ENCODE measurements around the gene HOGA1.
A peak's percentile ranks its signal among the peaks of the same experiment; 100 is the strongest.

HOGA1 gene

DNA sequence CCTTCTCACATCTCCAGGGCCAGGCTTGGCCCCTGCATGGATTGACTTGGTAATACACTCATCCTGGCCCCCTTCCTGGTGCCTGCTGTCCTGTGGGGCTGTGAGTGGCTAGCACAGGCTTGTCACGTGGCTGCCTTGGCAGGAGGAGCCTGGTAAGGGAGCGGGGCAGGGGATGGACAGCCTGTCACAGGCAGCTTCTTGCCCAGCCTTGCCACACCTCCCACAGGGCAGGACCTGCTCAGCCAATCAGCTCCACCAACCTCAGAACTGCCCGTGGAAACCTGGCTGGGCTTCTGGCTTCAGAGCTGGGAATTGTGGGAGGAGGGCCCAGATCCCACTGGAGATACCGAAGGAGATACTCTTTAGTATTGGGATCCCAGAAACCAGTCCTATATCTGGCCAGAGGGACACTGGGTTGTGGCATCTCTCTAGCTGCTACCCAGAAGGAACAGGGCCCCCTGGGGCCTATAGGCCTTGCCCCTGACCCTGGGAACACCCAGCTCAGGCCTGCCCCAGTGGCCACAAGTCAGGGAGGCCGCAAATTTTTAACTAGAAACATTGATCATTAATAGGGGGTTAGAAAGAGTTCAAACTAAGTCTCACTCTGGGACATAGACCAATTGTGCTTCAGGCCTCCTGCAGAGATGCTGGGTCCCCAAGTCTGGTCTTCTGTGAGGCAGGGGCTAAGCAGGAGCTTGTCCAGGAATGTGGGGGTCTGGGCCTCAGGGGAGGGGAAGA, at the start of gene HOGA1:
Gene HOGA1, plus strand, starts transcription at position 330 of the 738 bp plus-strand sequence. Its CDS starts 315 bp downstream, at position 645.
- Histone ChIP-seq H3K4me2 (no peak within 1 kb of the TSS), H3K4me1 (ENCODE audit: low read depth, poor library complexity, severe bottlenecking) (no peaks in the 10 kb centered on the region), H3K27ac (no peak within 1 kb of the TSS)

DNA sequence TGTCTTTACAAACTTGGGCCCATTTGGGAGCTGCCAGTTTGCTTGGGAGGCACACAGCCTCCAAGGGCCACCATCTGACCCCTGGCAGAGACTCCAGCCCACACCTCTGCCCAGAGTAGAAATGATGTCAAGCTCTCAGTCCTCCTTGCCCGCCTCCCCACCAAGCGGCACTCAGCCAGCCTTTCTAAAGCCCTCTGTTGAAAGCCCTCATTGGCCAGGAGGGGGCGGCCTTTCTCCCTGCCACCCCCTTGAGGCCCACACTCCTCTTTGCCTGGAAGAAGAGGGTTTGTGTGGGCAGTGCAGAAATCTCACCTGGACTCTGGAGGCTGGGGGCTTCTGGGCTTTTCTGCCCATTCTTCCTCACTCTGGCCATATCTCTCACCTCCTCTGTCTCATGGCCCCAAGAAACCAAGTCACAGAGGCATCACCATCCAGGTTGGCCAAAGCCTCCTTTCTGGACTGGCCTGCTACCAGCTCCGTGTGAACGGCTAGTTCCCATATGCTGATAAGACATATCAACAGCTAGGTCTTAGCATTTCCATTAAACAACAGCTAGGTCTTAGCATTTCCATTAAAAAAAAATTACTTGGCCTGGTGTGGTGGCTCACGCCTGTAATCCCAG, 49.3 kb upstream of the HOGA1 start:
- TF ChIP-seq, protein P1, sequence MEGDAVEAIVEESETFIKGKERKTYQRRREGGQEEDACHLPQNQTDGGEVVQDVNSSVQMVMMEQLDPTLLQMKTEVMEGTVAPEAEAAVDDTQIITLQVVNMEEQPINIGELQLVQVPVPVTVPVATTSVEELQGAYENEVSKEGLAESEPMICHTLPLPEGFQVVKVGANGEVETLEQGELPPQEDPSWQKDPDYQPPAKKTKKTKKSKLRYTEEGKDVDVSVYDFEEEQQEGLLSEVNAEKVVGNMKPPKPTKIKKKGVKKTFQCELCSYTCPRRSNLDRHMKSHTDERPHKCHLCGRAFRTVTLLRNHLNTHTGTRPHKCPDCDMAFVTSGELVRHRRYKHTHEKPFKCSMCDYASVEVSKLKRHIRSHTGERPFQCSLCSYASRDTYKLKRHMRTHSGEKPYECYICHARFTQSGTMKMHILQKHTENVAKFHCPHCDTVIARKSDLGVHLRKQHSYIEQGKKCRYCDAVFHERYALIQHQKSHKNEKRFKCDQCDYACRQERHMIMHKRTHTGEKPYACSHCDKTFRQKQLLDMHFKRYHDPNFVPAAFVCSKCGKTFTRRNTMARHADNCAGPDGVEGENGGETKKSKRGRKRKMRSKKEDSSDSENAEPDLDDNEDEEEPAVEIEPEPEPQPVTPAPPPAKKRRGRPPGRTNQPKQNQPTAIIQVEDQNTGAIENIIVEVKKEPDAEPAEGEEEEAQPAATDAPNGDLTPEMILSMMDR (conservative IDR thresholded peaks at IDR 0.05; ENCODE audit: low read depth, low read length) = peak; percentile 63

More for the DNA sequence above, at the start of gene HOGA1:
- H3K9ac ChIP-seq = no peak within 1 kb of the TSS
- H3K36me3 ChIP-seq (ENCODE audit: insufficient read depth) = no peaks in the 10 kb centered on the region
- no peaks in the 10 kb centered on the region for H3K27me3 ChIP-seq (ENCODE audit: insufficient read depth, low read depth)
- no peak within 1 kb of the TSS for H3K4me3 ChIP-seq (IDR thresholded peaks at IDR 0.05; ENCODE audit: insufficient read depth, low read depth, low read length)
- H3K79me2 ChIP-seq (ENCODE audit: insufficient read depth, low read depth) = no peaks in the 10 kb centered on the region
- H4K20me1 ChIP-seq (ENCODE audit: insufficient read depth) = no peaks in the 10 kb centered on the region
- TF ChIP-seq, protein P1 (conservative IDR thresholded peaks at IDR 0.05; ENCODE audit: low read depth, low read length) = no peak
- H2AFZ ChIP-seq (ENCODE audit: low read depth) = no peak within 1 kb of the TSS

DNA sequence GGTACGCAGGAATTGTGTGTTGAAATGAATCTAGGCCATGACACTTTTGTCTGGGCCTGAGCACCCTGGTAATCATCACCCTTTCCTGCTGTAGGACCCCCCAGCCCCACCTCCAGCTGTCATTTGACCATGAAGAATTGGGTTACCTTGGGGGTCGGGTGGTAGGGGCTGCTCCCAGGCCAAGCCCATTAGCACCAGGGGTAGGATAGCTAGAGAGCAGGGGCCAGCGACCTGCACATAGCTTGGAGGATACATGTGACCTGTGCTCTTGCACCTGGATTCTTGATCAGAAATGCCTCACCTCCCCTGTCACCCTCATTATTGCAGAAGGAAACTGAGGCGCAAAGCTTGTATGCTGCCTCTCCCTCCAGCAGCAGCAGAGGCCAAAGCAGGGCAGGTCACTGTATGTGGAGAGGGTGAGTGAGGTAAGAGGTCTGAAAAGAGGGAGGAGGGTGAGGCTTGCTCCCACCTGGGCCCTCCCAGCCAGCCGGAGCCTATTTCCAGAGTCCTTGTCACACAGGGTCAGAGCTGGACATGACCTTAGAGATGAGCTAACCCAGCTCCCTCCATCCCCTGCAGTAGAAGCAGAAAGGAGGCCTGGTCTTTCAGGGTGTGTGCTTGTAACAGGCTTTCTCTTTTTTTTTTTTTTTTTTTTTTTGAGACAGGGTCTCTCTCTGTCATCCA, 46.9 kb upstream of the HOGA1 start:
- Histone ChIP-seq H3K27me3 (ENCODE audit: insufficient read depth, low read depth) (no peaks in the 10 kb centered on the region), H3K27ac (no peak overlapping the region), H3K79me2 (ENCODE audit: insufficient read depth, low read depth) (no peaks in the 10 kb centered on the region)

More for the DNA sequence above, 49.3 kb upstream of the HOGA1 start:
- Histone ChIP-seq H3K36me3 (ENCODE audit: insufficient read depth) (no peaks in the 10 kb centered on the region), H3K27me3 (ENCODE audit: insufficient read depth, low read depth) (no peaks in the 10 kb centered on the region), H4K20me1 (ENCODE audit: insufficient read depth) (no peaks in the 10 kb centered on the region), H2AFZ (ENCODE audit: low read depth) (no peak overlapping the region), H3K9ac (no peak overlapping the region), H3K79me2 (ENCODE audit: insufficient read depth, low read depth) (no peaks in the 10 kb centered on the region), H3K4me3 (IDR thresholded peaks at IDR 0.05; ENCODE audit: insufficient read depth, low read depth, low read length) (no peak overlapping the region), H3K27ac (no peak overlapping the region), H3K4me2 (no peak overlapping the region), H3K4me1 (ENCODE audit: low read depth, poor library complexity, severe bottlenecking) (peaks cover 10% of the 10 kb centered on the region)

DNA sequence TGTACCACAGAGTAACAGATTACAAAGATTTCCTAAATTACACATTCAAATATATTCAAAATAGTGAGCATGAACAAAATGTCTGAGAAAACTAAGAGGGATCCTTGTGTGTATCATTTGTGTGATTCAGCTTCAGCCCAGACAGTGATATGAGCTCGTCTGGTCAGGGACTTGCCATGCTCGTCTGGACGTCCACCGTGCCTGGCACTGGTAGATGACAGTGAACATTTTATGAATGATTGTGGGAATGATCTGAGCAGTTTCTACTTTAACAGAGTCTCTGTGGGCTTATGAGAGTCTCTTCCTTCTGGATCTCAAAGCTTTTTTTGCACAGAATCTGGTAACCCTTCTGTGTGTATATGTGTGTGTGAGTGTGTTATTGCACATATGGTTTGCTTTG, 45.8 kb upstream of the HOGA1 start:
- Histone ChIP-seq H3K27ac (no peak overlapping the region), H3K27me3 (ENCODE audit: insufficient read depth, low read depth) (no peaks in the 10 kb centered on the region), H3K4me1 (ENCODE audit: low read depth, poor library complexity, severe bottlenecking) (peaks cover 11% of the 10 kb centered on the region), H2AFZ (ENCODE audit: low read depth) (no peak overlapping the region), H3K9ac (no peak overlapping the region), H3K4me3 (IDR thresholded peaks at IDR 0.05; ENCODE audit: insufficient read depth, low read depth, low read length) (no peak overlapping the region), H4K20me1 (ENCODE audit: insufficient read depth) (no peaks in the 10 kb centered on the region), H3K79me2 (ENCODE audit: insufficient read depth, low read depth) (no peaks in the 10 kb centered on the region), H3K4me2 (no peak overlapping the region), H3K36me3 (ENCODE audit: insufficient read depth) (no peaks in the 10 kb centered on the region)
- TF ChIP-seq, protein P1 (conservative IDR thresholded peaks at IDR 0.05; ENCODE audit: low read depth, low read length) = no peak

More for the DNA sequence above, 46.9 kb upstream of the HOGA1 start:
- H3K4me3 ChIP-seq (IDR thresholded peaks at IDR 0.05; ENCODE audit: insufficient read depth, low read depth, low read length) = no peak overlapping the region
- TF ChIP-seq, protein P1 (conservative IDR thresholded peaks at IDR 0.05; ENCODE audit: low read depth, low read length) = no peak
- H3K9ac ChIP-seq = no peak overlapping the region
- no peak overlapping the region for H2AFZ ChIP-seq (ENCODE audit: low read depth)
- H4K20me1 ChIP-seq (ENCODE audit: insufficient read depth) = no peaks in the 10 kb centered on the region
- peaks cover 15% of the 10 kb centered on the region for H3K4me1 ChIP-seq (ENCODE audit: low read depth, poor library complexity, severe bottlenecking)
- no peaks in the 10 kb centered on the region for H3K36me3 ChIP-seq (ENCODE audit: insufficient read depth)
- H3K4me2 ChIP-seq = no peak overlapping the region
